Caco-2 (cell line): ENCODE data around the gene AGRN. TPM values are rescaled to one million over a fixed set of nuclear protein-coding genes. Genes with fewer than 3 reads are reported as not detected.

ENCODE experiments used
- BruUV-seq: library from RNA; stranded (reverse); fragments of 400-500 nt; replicated peaks from 2 replicates; lab custom pipeline; 2021; lab: Mats Ljungman, UMichigan
- CTCF ChIA-PET: fragments of 300-600 bp; sonication (Branson Sonifier 250); formaldehyde crosslinking; loops from one replicate; lab custom pipeline; 2022; ENCODE audit warnings: antibody characterized with exemption; lab: Charles Lee
- POLR2A ChIA-PET: fragments of 300-600 bp; sonication (Branson Sonifier 250); formaldehyde crosslinking; loops from one replicate; lab custom pipeline; 2022; ENCODE audit warnings: antibody characterized with exemption; lab: Charles Lee
- DNase-seq, 2 experiments: peaks; one replicate each; pipeline versions ENCODE4 v3.0.0 to v3.0.0-alpha.2; 2020 to 2022
- H3K27me3 ChIP-seq: replicated peaks from 2 replicates; pipeline ENCODE4 v1.6.0; 2011; ENCODE audit warnings: low read length; ENCODE audit not compliant: control insufficient read depth, insufficient read depth
- H3K36me3 ChIP-seq: 2 replicates; pipeline ENCODE4 v1.5.1; 2011; ENCODE audit warnings: low read length; ENCODE audit not compliant: control insufficient read depth, insufficient read depth
- H3K4me1 ChIP-seq: fragments of 250-450 bp; sonication (Bioruptor Pico); 2 replicates; pipeline ENCODE4 v1.5.1; 2020; ENCODE audit warnings: mild to moderate bottlenecking
- H3K4me3 ChIP-seq: 2 replicates; pipeline ENCODE4 v1.5.1; 2011; ENCODE audit warnings: low read depth, mild to moderate bottlenecking, control low read depth, low read length
- H3K9me3 ChIP-seq: fragments of 250-450 bp; sonication (Bioruptor Pico); 2 replicates; pipeline ENCODE4 v1.5.1; 2020; ENCODE audit warnings: mild to moderate bottlenecking, moderate library complexity
- H3K27ac Mint-ChIP-seq: one replicate; pipeline ENCODE4 v1.8.0; 2022; ENCODE audit warnings: mixed read lengths; ENCODE audit not compliant: unreplicated experiment
- H3K27me3 Mint-ChIP-seq: one replicate; pipeline ENCODE4 v1.8.0; 2022; ENCODE audit warnings: mixed read lengths; ENCODE audit not compliant: insufficient read depth, unreplicated experiment
- H3K36me3 Mint-ChIP-seq: one replicate; pipeline ENCODE4 v1.8.0; 2022; ENCODE audit warnings: mild to moderate bottlenecking, mixed read lengths; ENCODE audit not compliant: insufficient read depth, unreplicated experiment
- H3K4me1 Mint-ChIP-seq: one replicate; pipeline ENCODE4 v1.8.0; 2022; ENCODE audit warnings: low read depth, mixed read lengths; ENCODE audit not compliant: unreplicated experiment
- H3K4me3 Mint-ChIP-seq: one replicate; pipeline ENCODE4 v1.8.0; 2022; ENCODE audit warnings: mild to moderate bottlenecking, moderate library complexity, mixed read lengths; ENCODE audit not compliant: unreplicated experiment
- H3K9me3 Mint-ChIP-seq: one replicate; pipeline ENCODE4 v1.8.0; 2022; ENCODE audit warnings: mixed read lengths; ENCODE audit not compliant: unreplicated experiment
- CTCF ChIP-seq, 2 experiments: fragments of 200-600 bp in 1 of 2; IDR thresholded peaks; 1 replicate in 1 of 2; 2 replicates in 1 of 2; pipeline versions ENCODE4 v1.5.1 to v1.8.0; 2011 to 2022; ENCODE audit warnings: antibody characterized with exemption in 1 of 2, control low read depth in 1 of 2, inconsistent platforms in 1 of 2, low read depth in 1 of 2, low read length in 1 of 2, mild to moderate bottlenecking in 1 of 2, moderate library complexity in 1 of 2; ENCODE audit not compliant: insufficient read depth in 1 of 2, severe bottlenecking in 1 of 2, unreplicated experiment in 1 of 2
- intact Hi-C: fragments of 100-400 bp; cut with micrococcal nuclease; formaldehyde crosslinking; loops from one replicate; pipeline ENCODE4 v1.10.0; 2022; ENCODE audit not compliant: unreplicated experiment
- total RNA-seq: library from RNA; stranded (reverse); gene quantifications from 2 replicates; pipeline ENCODE4 v1.2.3, GENCODE V29; 2022

Gene AGRN
- total RNA-seq, 1 experiment from 2014 or later, result 176 TPM

DNA sequence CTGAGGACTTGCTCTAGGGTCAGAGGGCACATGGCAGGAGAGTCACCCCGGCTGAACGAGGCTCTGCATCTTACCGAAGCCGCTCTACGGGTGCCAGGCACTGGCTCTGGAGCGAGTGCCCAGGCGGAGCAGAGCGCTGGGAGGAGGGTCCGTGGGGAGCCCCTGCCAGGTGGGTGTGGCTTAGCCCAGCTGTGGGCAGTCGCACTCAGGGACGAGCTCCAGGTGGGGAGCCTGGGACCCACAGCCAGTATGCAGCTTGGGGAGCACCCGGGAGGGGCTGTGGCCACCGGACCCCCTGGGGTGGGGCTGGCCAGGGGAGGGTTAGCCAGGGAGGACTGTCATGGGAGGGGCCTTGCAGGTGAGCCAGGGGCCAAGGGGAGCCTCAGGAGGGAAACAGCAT lies 3.8 kb downstream of the AGRN start:
- no TSS peak for BruUV-seq
- Mint-ChIP-seq H3K4me1 (peaks cover 13% of the 10 kb centered on the region), H3K36me3 (peaks cover 41% of the 10 kb centered on the region), H3K27me3 (no peaks in the 10 kb centered on the region), H3K27ac (peak overlapping the region; percentile 84), H3K4me3 (no peak overlapping the region), H3K9me3 (no peaks in the 10 kb centered on the region)
- no peak for DNase-seq
- ChIA-PET CTCF (no interaction called here), POLR2A (interaction anchor here (1.4 kb wide), 1 partner anchor 17 kb away, joined by 3 read pairs; no protein-coding TSS in a partner anchor)
- no peak for TF ChIP-seq CTCF (IDR thresholded peaks at IDR 0.05; ENCODE audit: insufficient read depth in 1 of 2, low read depth in 1 of 2, low read length in 1 of 2, severe bottlenecking in 1 of 2, unreplicated experiment in 1 of 2)
- H3K4me3 ChIP-seq, result no peak overlapping the region
- peaks cover 3% of the 10 kb centered on the region; the same call in 1 of the 2 replicates for H3K36me3 ChIP-seq
- no peaks in the 10 kb centered on the region for H3K27me3 ChIP-seq
- intact Hi-C loops, result no loop called here
- peaks cover 45% of the 10 kb centered on the region for H3K4me1 ChIP-seq
- H3K9me3 ChIP-seq, result no peaks in the 10 kb centered on the region

DNA sequence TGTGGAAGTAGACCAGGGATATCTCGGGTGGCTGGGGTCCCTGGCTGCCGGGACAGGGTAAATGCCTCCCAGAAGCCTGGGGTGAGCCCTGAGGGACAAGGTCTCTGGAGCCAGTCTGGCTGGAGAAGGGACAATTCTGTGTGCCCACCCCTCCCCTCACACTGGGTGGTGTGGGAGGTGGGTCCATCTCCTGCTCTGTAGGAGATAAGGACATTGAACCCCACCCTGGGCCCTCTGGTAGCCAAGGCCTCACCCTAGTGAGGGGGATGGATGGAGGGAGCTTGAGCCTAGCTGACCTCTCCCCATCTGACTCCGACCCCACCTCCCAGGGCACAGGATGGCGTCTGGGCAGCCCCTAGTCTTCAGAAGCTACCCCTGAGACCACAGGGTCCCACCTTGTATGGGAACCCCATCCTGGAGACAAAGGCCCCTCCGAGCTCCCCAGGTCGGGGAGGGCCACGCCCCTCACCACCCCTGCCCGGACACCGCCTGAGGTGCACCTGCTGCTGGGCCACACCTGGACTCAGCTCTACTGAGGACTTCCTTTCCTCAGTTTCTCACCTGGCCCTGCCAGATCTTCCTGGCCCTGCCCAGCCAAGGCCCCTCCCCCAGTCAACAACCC lies 4.3 kb downstream of the AGRN start:
- H3K27me3 ChIP-seq, result no peaks in the 10 kb centered on the region
- peaks cover 3% of the 10 kb centered on the region; the same call in 1 of the 2 replicates for H3K36me3 ChIP-seq
- Mint-ChIP-seq H3K27ac (peak overlapping the region; percentile 84), H3K9me3 (no peaks in the 10 kb centered on the region), H3K4me3 (peak overlapping the region; percentile 56), H3K36me3 (peaks cover 41% of the 10 kb centered on the region), H3K4me1 (peaks cover 13% of the 10 kb centered on the region), H3K27me3 (no peaks in the 10 kb centered on the region)
- ChIA-PET CTCF (no interaction called here), POLR2A (interaction anchor here (0.8 kb wide), 1 partner anchor 35 kb away, joined by 3 read pairs; no protein-coding TSS in a partner anchor)
- H3K4me3 ChIP-seq, result no peak overlapping the region
- no peak for DNase-seq
- intact Hi-C loops, result no loop called here
- H3K9me3 ChIP-seq, result no peaks in the 10 kb centered on the region
- BruUV-seq, result no TSS peak
- TF ChIP-seq CTCF (IDR thresholded peaks at IDR 0.05; ENCODE audit: insufficient read depth in 1 of 2, low read depth in 1 of 2, low read length in 1 of 2, severe bottlenecking in 1 of 2, unreplicated experiment in 1 of 2), result no peak
- H3K4me1 ChIP-seq, result peaks cover 41% of the 10 kb centered on the region

DNA sequence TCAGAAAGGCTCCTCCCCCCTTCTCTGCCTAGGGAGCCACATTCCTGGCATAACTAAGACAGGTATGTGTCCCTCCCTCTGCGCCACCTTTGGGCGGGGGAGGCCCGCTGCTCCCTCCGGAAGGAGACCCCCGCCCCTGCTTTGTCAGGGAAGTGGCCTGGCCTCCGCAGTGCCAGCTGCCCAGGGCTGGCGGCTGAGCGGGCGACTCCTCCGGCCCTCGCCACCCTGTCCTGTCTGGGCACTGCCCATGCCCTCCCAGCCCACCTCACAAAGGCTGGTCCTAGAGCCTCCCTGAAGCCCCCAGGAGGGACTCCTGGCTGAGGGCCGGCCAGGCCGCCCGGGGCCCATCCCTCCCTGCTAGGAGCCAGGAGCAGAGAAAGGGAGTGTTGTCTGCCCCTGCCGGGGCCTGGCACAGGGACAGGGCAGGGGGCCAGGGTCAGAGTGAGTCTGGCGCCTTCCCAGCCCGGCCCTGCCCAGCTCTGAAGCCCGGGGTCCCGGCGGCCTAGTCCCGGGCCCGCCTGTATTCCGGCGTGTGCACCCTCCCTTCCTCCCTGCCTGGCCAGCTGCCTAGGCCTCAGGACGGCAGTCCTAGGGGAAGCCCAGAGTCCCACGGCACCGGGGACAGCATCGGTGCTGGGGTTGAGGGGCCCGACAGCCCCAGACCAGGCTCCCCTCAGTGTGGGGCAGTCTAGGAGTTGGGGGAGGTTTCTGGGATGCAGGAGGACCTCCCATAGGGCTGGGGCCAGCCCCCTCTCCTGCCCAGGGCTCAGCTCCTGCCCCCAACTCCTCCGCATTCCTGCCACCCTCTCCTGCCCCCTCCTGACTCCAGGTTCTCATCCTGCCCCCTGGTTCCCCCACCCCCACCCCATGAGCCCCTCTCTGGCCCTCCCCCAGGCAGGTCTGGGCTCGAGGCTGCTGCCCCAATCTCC lies 5.1 kb downstream of the AGRN start:
- H3K27ac Mint-ChIP-seq, result peak overlapping the region; percentile 84
- BruUV-seq, result no TSS peak
- H3K4me3 Mint-ChIP-seq, result peak overlapping the region; percentile 56

More for the DNA sequence above, 5.1 kb downstream of the AGRN start:
- CTCF ChIA-PET, result no interaction called here
- Mint-ChIP-seq H3K9me3 (no peaks in the 10 kb centered on the region), H3K36me3 (peaks cover 41% of the 10 kb centered on the region), H3K27me3 (no peaks in the 10 kb centered on the region), H3K4me1 (peaks cover 13% of the 10 kb centered on the region)
- Histone ChIP-seq H3K4me1 (peaks cover 41% of the 10 kb centered on the region), H3K36me3 (peaks cover 3% of the 10 kb centered on the region; the same call in 1 of the 2 replicates), H3K4me3 (no peak overlapping the region), H3K27me3 (no peaks in the 10 kb centered on the region), H3K9me3 (no peaks in the 10 kb centered on the region)
- peak; percentile 87 to 92 for DNase-seq
- intact Hi-C loops, result no loop called here
- POLR2A ChIA-PET, result interaction anchor here (0.6 to 0.8 kb wide), 2 partner anchors 34 to 41 kb away, joined by 3 to 8 read pairs; no protein-coding TSS in a partner anchor
- TF ChIP-seq CTCF (IDR thresholded peaks at IDR 0.05; ENCODE audit: insufficient read depth in 1 of 2, low read depth in 1 of 2, low read length in 1 of 2, severe bottlenecking in 1 of 2, unreplicated experiment in 1 of 2), result no peak
